Lung (tissue), 12 donors: ENCODE data around the gene CPN1. TPM values are rescaled to one million over a fixed set of nuclear protein-coding genes. Genes with fewer than 3 reads are reported as not detected.

Experiments
- ATAC-seq: fragments of 200-7000 bp; cut with Tn5 transposase; one replicate; pipeline ENCODE4 v1.9.1; 2020; ENCODE audit warnings: moderate number of reproducible peaks; ENCODE audit not compliant: insufficient read depth, low FRiP score
- DNase-seq, 3 donors: peaks; one replicate each; pipeline ENCODE4 v3.0.0-alpha.2; 2013 to 2017
- H3K27ac ChIP-seq, 2 donors: one replicate each; pipeline ENCODE4 v1.5.1; 2013; ENCODE audit warnings: mild to moderate bottlenecking in 2 of 2, moderate library complexity in 2 of 2, control low read depth in 1 of 2, inconsistent platforms in 1 of 2, low read depth in 1 of 2, low read length in 1 of 2
- H3K27me3 ChIP-seq, 3 donors: one replicate each; pipeline ENCODE4 v1.5.1; 2013; ENCODE audit warnings: low read length in 2 of 3; ENCODE audit not compliant: control insufficient read depth in 3 of 3, insufficient read depth in 3 of 3
- H3K36me3 ChIP-seq, 4 donors: one replicate each; pipeline ENCODE4 v1.5.1; 2013; ENCODE audit warnings: low read length in 4 of 4, mild to moderate bottlenecking in 1 of 4, moderate library complexity in 1 of 4; ENCODE audit not compliant: control insufficient read depth in 4 of 4, insufficient read depth in 4 of 4
- H3K4me1 ChIP-seq, 5 donors: one replicate each; pipeline ENCODE4 v1.5.1; 2013; ENCODE audit warnings: low read length in 5 of 5, mild to moderate bottlenecking in 2 of 5, moderate library complexity in 1 of 5; ENCODE audit not compliant: control insufficient read depth in 5 of 5, insufficient read depth in 5 of 5
- H3K4me3 ChIP-seq: one replicate; pipeline ENCODE4 v1.5.1; 2013; ENCODE audit warnings: mild to moderate bottlenecking, control low read depth, moderate library complexity
- H3K9ac ChIP-seq, 2 donors: one replicate each; pipeline ENCODE4 v1.5.1; 2013; ENCODE audit warnings: low read length in 2 of 2, control low read depth in 1 of 2; ENCODE audit not compliant: insufficient read depth in 1 of 2
- H3K9me3 ChIP-seq, 4 donors: one replicate each; pipeline ENCODE4 v1.5.1; 2013; ENCODE audit warnings: low read length in 3 of 4, mild to moderate bottlenecking in 1 of 4, moderate library complexity in 1 of 4; ENCODE audit not compliant: control insufficient read depth in 4 of 4, insufficient read depth in 3 of 4
- WGBS, 2 donors: extraction: QIAGEN DNeasy Blood & Tissue Kit; methylation state at CpG; one replicate each; pipeline ENCODE4 v1.1.7; 2013; 5-methylcytosine and 5-hydroxymethylcytosine counted together
- polyA plus RNA-seq, 2 donors: library from polyadenylated mRNA; stranded (reverse); fragments of 200-250 nt; gene quantifications; one replicate each; pipeline ENCODE4 v1.2.1, GENCODE V29; 2013
- total RNA-seq, 2 donors: library from RNA; depleted of rRNA in 1 of 2; stranded (reverse); fragments of >200 nt in 1 of 2; gene quantifications; one replicate each; pipeline ENCODE4 v1.2.1, GENCODE V29; 2014 to 2021
- TF ChIP-seq, protein P1 (sequence below): IDR thresholded peaks from 2 replicates; pipeline ENCODE4 v1.5.1; 2012; ENCODE audit warnings: mild to moderate bottlenecking; ENCODE audit errors: control extremely low read depth, extremely low read depth
- donor health status: control.
- donor health status: control.
- donor health status: Bipolar disorder and iron deficiency.
- donor health status: healthy.
- donor health status: DM: yes; HTN: yes; CAD: no.

CPN1 gene
- total and polyA plus RNA-seq, 4 donors = not detected

DNA sequence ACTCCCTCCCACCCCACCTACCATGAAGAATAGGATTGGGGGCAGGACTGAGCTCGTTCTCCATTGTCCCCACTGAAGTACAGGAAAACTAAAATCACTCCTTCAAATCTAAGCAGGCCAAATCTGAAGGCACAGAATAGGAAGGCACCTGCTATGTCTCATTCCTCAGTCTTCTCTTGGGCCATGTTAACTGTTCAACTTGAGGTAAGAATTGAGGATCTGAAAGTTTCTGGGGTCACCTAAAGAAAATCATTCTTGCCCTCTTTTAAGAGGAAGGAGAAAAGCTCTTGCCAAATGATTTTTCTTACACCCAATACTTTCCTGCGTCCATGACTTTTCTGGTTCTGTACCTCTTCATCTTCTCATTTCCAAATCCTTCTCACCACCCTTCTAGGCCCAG is 4.9 kb downstream of the CPN1 start:
- H3K4me1 ChIP-seq = no peaks in the 10 kb centered on the region
- H3K9ac ChIP-seq = no peak overlapping the region
- DNase-seq = no peak
- no peaks in the 10 kb centered on the region for H3K36me3 ChIP-seq
- TF ChIP-seq, protein P1, sequence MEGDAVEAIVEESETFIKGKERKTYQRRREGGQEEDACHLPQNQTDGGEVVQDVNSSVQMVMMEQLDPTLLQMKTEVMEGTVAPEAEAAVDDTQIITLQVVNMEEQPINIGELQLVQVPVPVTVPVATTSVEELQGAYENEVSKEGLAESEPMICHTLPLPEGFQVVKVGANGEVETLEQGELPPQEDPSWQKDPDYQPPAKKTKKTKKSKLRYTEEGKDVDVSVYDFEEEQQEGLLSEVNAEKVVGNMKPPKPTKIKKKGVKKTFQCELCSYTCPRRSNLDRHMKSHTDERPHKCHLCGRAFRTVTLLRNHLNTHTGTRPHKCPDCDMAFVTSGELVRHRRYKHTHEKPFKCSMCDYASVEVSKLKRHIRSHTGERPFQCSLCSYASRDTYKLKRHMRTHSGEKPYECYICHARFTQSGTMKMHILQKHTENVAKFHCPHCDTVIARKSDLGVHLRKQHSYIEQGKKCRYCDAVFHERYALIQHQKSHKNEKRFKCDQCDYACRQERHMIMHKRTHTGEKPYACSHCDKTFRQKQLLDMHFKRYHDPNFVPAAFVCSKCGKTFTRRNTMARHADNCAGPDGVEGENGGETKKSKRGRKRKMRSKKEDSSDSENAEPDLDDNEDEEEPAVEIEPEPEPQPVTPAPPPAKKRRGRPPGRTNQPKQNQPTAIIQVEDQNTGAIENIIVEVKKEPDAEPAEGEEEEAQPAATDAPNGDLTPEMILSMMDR = no peak
- no peak for ATAC-seq
- no peaks in the 10 kb centered on the region for H3K27me3 ChIP-seq
- H3K9me3 ChIP-seq = no peaks in the 10 kb centered on the region
- H3K4me3 ChIP-seq = no peak overlapping the region
- no peak overlapping the region for H3K27ac ChIP-seq
- WGBS, 2 donors = 64 to 70% methylated on average over 2 of the region's 2 CpGs

DNA sequence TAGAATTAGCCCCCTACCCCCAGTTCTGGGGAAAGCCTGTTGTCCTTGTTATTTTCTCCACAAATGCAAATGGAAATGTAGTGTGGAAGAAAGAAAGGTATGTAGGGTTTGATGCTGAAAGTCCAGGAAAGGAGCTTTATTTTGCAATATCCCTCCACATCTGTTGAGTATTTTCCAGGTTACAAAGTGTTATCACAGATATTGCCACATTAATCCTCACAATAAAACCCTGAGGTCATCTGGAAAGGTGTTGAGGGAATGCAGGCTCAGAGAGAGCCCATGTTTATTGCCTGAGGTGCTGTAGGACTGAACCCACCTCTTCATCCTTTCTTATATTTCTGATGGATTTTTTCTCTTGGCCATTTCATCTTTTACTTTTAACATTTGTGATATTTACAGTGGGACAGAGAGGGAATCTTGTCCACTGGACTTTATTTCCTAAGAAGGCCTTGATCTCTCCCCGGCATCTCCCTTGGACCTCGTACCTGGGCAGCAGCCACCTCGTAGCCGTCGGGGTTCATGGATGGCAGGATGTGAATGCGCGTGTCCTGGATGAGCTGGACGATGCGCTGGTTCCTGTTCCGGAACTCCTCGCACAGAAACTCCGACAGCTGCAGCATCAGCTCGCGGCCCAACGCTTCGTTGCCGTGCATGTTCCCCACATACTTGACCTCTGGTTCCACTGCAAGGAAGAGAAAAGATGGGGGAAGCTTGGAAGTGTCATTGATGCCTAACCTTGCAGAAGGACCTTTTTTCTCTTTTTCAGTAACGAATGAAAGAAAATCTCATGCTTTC is 6.0 kb downstream of the CPN1 start:
- 90 to 94% methylated on average over 18 of the region's 18 CpGs for WGBS, 2 donors
- Histone ChIP-seq H3K4me1 (no peaks in the 10 kb centered on the region), H3K9me3 (no peaks in the 10 kb centered on the region), H3K27ac (no peak overlapping the region), H3K4me3 (no peak overlapping the region), H3K9ac (no peak overlapping the region), H3K27me3 (no peaks in the 10 kb centered on the region), H3K36me3 (no peaks in the 10 kb centered on the region)
- TF ChIP-seq, protein P1 = no peak
- DNase-seq (no peak), ATAC-seq (no peak)

- no peak overlapping the region for H3K27ac ChIP-seq
- TF ChIP-seq, protein P1 = no peak
- H3K4me3 ChIP-seq = no peak overlapping the region
- no peaks in the 10 kb centered on the region for H3K27me3 ChIP-seq
- no peaks in the 10 kb centered on the region for H3K36me3 ChIP-seq
- no peaks in the 10 kb centered on the region for H3K4me1 ChIP-seq
- no peaks in the 10 kb centered on the region for H3K9me3 ChIP-seq
- ATAC-seq (no peak), DNase-seq (no peak)
- no peak overlapping the region for H3K9ac ChIP-seq
Measured at GRCh38 chr10:100072514-100072913, 9.2 kb downstream of the CPN1 start.

GRCh38 chr10:100071529-100071928 is 10.1 kb downstream of the CPN1 start:
- Histone ChIP-seq H3K36me3 (no peaks in the 10 kb centered on the region), H3K4me3 (no peak overlapping the region), H3K9me3 (no peaks in the 10 kb centered on the region), H3K27ac (no peak overlapping the region), H3K4me1 (no peaks in the 10 kb centered on the region), H3K27me3 (no peaks in the 10 kb centered on the region), H3K9ac (no peak overlapping the region)
- TF ChIP-seq, protein P1 = no peak
- no peak for ATAC-seq
- 96% methylated on average over 2 of the region's 2 CpGs for WGBS, 2 donors
- no peak for DNase-seq
